CD4-positive, alpha-beta T cell treated with Interleukin-17A for 1 hour (primary cell): ENCODE measurements around the gene PRKCZ.
"Not testable (repeated sequence)": the region's sequence is repeated elsewhere in the genome, so short reads cannot be mapped to it uniquely, and the experiment has no call there.

Source experiments
- DNase-seq: peaks from one replicate; pipeline ENCODE4 v3.0.0-alpha.2; 2020

The PRKCZ gene

GRCh38 chr1:2090216-2090890 lies 40.1 kb downstream of the PRKCZ start:
- DNase-seq = no peak

- peak; percentile 38 for DNase-seq
Observed at GRCh38 chr1:2091611-2092604, 41.7 kb downstream of the PRKCZ start.

- no peak for DNase-seq
Observed at GRCh38 chr1:2093055-2093454, 42.8 kb downstream of the PRKCZ start.

DNA sequence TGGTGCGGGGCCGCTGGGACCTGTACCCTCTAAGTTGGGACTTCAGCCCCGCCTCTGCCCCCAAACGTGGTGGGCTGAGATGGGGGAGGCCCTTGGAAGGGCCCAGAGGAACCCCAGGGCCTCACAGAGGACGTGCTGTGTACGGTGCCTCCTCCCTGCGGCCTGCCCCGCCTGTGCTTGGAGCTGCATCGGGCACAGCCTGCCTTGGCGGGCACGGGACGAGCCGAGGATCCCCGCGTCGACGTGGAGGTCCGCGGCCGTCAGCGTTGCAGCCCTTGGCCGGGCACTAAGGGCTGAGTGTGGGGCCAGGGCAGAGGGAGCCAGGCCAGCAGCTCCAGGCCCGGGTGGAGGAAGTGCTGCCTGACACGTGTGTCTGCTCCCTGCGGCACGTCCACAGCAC lies 43.4 kb downstream of the PRKCZ start:
- no peak for DNase-seq

DNA sequence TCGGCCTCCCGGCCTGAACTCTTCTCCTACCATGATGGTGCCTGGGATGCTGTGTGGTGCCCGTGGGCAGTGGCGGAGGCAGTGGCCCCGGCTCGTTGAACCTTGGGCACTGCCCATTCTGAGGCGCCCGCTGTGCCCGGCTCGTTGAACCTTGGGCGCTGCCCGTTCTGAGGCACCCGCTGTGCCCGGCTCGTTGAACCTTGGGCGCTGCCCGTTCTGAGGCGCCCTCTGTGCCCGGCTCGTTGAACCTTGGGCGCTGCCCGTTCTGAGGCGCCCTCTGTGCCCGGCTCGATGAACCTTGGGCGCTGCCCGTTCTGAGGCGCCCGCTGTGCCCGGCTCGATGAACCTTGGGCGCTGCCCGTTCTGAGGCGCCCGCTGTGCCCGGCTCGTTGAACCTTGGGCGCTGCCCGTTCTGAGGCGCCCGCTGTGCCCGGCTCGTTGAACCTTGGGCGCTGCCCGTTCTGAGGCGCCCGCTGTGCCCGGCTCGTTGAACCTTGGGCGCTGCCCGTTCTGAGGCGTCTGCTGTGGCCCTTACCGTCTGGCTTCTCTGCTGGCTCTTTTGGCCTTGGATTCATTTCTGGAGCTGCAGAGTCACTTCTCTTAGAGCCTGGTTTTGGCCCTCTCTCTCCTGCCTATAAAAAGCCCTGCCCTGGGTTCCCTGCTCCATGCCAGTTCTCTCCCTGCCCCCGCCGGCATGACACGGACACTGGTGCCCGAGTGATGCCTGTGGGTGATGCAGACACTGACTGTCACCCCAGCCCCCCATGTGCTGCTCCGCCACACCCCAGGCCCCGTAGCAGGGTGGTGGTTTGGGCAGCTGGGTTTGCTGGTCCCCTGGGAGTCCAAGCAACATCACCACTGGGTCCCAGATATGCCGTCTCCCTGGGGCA lies 44.3 kb downstream of the PRKCZ start:
- not testable (repeated sequence) for DNase-seq

DNA sequence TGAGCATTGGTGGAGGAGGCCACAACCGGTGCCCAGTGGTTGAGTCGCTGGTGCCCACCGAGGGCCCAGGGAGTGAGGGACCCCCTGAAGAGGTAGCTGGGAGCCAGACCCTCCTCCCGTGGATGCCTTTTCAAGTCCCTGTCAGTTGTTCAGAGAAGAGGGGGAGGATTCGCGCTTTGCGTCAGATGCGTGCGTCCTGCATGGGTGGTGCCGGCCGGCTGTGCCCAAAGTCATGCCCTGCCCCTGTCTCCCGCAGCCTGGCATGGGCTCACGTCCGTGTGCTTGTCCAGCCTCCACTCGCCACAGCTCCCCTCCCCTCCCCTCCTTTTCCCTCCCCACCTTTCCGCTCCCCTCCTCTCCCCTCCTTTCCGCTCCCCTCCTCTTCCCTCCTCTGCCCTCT lies 45.2 kb downstream of the PRKCZ start:
- DNase-seq = no peak

GRCh38 chr1:2095981-2096736 lies 45.9 kb downstream of the PRKCZ start:
- DNase-seq = no peak

GRCh38 chr1:2097386-2098300 lies 47.4 kb downstream of the PRKCZ start:
- no peak for DNase-seq

- no peak for DNase-seq
Observed at GRCh38 chr1:2098301-2098698, 48.1 kb downstream of the PRKCZ start.

DNA sequence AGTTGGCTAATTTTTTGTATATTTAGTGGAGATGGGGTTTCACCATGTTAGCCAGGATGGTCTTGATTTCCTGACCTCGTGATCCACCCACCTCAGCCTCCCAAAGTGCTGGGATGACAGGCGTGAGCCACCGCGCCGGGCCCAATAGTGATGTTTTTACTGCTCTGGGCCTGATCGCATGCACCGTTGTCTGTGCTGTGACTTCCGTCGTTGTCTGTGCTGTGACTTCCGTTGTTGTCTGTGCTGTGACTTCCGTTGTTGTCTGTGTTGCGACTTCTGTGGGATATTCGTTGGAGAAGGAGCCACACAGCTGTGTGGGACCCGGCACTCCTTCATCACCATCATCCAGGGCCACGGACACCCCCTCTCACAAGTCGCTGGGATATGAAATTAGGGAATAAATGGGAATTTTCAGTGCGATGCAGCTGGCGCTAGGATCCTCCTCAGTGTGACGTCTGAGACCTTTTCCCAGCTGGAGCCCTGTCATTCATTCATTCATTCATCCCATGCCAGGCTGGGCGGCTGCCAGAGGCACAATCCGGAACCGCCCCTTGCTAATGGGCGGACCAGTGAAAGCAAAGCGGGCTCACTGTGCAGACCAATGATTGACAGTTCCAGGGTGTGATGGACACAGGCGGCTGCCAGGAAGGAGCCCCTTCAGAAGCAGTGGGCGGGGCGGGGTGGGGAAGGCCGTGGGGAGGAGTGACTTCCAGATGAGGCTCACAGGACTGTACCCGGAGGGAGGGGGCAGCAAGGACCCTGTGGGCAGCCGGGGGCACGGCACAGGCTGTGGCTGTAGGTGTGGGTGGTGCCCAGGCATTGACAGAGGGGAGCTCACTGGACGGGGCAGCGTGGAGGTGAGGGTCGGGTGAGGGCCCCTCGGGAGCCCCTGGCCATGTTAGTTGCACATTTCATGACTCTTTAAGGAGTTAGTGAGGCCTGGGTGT lies 48.9 kb downstream of the PRKCZ start:
- no peak for DNase-seq

DNA sequence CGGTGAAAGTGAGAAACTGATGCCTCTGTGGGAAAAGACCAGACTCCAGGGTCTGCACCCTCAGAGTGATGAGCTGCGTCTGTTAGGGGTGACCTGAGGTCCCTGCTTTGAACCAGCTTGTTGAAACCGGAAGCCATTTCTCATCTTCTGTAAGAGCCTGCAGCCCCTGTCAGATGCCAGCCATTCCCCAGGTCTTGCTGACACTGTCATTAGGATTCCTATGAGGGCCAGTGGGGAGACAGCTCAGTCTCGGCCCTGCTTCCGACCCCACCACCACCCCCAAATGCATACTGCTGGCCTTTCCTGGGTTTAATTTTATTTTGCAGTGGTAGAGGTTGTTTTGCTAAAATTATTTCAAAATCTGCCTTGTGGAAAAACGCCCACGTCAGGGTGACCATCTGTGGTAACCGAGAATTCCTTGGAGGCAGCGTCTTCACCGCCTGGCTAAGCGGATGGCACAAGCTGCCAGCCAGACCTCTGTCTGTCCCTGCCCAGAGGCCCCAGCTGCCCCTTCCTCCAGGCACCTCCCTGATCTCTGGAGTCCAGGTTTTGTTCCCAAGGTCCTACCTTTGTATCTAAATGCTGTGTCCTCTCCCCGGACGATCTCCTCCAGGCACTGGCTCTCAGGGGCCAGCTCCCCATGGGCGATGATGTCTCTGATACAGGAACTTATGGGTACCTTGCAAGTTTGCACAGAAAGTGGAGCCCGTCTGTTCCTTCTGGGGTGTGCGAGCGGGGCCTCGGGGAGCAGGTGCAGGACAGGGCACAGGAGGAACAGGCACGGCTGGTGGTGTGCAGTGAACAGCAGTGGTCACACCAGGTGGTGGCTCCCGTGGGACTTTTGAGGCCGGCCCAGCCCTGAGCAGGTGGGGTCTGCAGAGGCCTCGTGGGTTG lies 49.9 kb downstream of the PRKCZ start:
- no peak for DNase-seq

- no peak for DNase-seq
Observed at GRCh38 chr1:2100780-2101108, 50.5 kb downstream of the PRKCZ start.

DNA sequence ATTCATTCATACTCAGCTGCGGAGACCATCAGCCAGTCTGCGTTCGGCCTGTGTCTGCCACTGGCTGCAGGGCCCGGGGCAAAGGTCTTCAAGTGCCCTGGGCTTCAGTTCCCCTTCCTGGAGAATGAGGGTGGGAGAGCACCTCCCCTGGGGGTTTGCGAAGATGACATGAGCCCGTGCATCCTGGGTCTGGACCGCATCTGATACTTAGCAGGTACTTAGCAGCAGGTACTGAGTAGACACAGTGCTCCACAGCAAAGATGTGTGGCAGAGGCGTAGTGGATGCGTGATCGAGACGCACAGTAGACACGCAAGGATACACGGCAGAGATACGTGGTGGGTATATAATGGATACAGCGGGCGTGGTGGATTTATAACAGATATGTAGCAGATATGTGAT lies 51.3 kb downstream of the PRKCZ start:
- no peak for DNase-seq

DNA sequence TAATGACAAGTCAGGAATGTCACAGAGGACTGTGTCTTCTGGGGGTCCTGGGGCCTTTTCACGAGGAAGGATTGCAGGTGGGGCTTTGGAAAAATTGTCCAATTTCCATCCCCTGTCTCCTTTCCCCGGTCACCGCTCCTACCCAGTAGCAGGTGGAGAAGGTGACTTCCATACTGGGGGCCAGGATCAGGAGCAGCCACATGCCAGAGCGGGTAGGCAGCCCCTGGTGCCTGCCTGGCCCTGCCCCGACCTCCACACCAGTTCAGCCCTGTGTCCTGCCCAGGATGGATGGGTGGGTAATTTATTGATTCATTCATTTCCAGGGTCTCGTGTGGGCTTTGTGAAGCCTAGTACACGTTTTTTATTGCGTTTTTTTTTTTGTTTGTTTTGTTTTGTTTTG lies 51.7 kb downstream of the PRKCZ start:
- no peak for DNase-seq

DNA sequence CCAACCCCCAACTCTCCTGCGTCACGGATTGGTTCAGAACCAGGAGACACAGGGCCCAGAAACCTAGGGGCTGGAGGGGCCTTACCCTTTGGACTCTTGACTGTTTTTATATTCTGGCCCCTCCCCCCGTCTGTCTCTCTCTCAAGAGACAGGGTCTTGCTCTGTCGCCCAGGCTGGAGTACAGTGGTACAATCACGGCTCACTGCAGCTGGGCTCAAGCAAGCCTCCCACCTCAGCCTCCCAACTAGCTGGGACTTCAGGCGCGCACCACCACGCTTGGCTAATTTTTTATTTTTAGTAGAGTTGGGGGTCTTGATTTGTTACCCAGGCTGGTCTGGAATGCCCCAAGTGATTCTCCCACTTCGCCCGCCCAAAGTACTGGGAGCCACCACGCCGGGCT lies 52.5 kb downstream of the PRKCZ start:
- no peak for DNase-seq

DNA sequence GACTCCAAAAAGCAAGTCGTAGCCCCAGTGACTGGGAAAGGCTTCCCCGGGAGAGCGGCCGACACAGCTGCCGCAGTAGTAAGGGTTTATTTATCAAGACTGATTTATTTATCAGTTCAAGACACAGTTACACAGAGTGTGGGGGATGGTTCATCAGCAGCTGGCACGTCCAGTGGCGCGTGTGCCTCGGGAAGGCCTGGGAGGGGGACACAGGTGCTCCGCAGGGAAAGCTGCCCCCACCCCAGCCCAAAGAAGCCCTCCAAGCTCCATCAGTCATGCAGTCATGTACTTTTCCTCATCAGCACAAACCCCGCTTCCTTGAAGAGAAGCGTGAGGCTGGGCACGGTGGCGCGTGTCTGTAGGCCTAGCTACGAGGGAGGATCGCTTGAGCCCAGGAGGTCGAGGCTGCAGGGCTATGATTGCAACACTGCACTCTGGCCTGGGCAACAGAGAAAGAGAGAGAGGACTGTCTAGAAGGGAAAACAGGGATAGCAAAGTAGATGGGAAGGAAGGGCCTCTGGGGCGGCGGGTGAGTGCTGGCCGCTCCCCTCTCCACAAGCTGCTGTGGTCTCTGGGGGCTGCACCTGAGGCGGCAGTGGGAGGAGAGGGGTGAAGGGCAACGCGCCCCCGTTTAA lies 53.2 kb downstream of the PRKCZ start:
- DNase-seq = no peak

- no peak for DNase-seq
Observed at GRCh38 chr1:2103901-2104590, 53.8 kb downstream of the PRKCZ start.
